Lower lobe of right lung (tissue), 2 donors: ENCODE measurements around the gene CFAP410. TPM values are rescaled to one million over a fixed set of nuclear protein-coding genes. Genes with fewer than 3 reads are reported as not detected.

ENCODE experiments used
- ATAC-seq, 2 donors: fragments of 200-7000 bp; cut with Tn5 transposase; one replicate each; pipeline ENCODE4 v1.9.1; 2020 to 2022; ENCODE audit warnings: mild to moderate bottlenecking in 2 of 2, moderate library complexity in 2 of 2
- DNase-seq: peaks from one replicate; pipeline ENCODE4 v3.0.0-alpha.2; 2020
- H3K27ac ChIP-seq: fragments of 200-600 bp; one replicate; pipeline ENCODE4 v1.8.0; 2022
- H3K27me3 ChIP-seq: fragments of 200-600 bp; one replicate; pipeline ENCODE4 v1.8.0; 2022; ENCODE audit warnings: low read depth
- H3K36me3 ChIP-seq: fragments of 200-600 bp; one replicate; pipeline ENCODE4 v1.8.0; 2022; ENCODE audit warnings: mild to moderate bottlenecking
- H3K4me1 ChIP-seq: fragments of 200-600 bp; one replicate; pipeline ENCODE4 v1.8.0; 2022
- H3K4me3 ChIP-seq: fragments of 200-600 bp; one replicate; pipeline ENCODE4 v1.8.0; 2022; ENCODE audit warnings: mild to moderate bottlenecking
- H3K9me3 ChIP-seq: fragments of 200-600 bp; one replicate; pipeline ENCODE4 v1.8.0; 2022
- CTCF ChIP-seq: fragments of 200-600 bp; IDR thresholded peaks from one replicate; pipeline ENCODE4 v1.8.0; 2022; ENCODE audit warnings: antibody characterized with exemption, mild to moderate bottlenecking
- intact Hi-C: fragments of 100-400 bp; cut with DNase I; formaldehyde crosslinking; loops from one replicate; pipeline ENCODE4 v1.11.0; 2022
- total RNA-seq: library from RNA; stranded (reverse); fragmentation: NEBNext Ultra II Directional; extraction: Animal tissue kit (Norgen Biotek cat#: 25700); gene quantifications from one replicate; pipeline ENCODE4 v1.2.1, GENCODE V29; 2021
- donor health status: DM: no; HTN: yes; CAD: no; lungs with severe emphysema.

The CFAP410 gene
- total RNA-seq, 1 donor from 2014 or later: 20.3 TPM

GRCh38 chr21:44324854-44325107 is 14.4 kb downstream of the CFAP410 start:
- Histone ChIP-seq H3K9me3 (no peaks in the 10 kb centered on the region), H3K27ac (no peak overlapping the region), H3K27me3 (no peaks in the 10 kb centered on the region), H3K4me1 (no peaks in the 10 kb centered on the region), H3K4me3 (no peak overlapping the region), H3K36me3 (peaks cover 78% of the 10 kb centered on the region)
- DNase-seq: no peak
- no peak for TF ChIP-seq CTCF
- intact Hi-C loops: no loop called here
- ATAC-seq: no peak

- ATAC-seq (no peak), DNase-seq (no peak)
- Histone ChIP-seq H3K27me3 (no peaks in the 10 kb centered on the region), H3K9me3 (no peaks in the 10 kb centered on the region), H3K27ac (no peak overlapping the region), H3K4me1 (no peaks in the 10 kb centered on the region), H3K36me3 (peaks cover 83% of the 10 kb centered on the region), H3K4me3 (no peak overlapping the region)
- intact Hi-C loops: no loop called here
- TF ChIP-seq CTCF: no peak
Measured at GRCh38 chr21:44324106-44324853, 14.9 kb downstream of the CFAP410 start.

DNA sequence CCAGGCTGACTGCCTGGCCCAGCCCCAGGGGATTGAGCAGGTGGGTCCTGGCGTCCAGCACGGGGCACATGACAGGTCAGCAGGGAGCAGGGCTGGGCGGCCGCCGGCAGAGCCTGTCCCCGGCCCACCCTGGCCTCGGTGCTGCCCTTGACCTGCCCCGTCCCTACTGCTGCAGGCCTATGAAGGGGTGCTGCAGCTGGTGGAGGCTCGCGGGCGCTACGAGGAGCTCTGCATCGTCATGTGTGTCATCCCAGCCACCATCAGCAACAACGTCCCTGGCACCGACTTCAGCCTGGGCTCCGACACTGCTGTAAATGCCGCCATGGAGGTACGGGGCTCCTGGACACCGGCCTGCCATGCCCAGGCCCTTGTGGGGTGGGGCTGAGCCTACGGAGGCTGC is 15.6 kb downstream of the CFAP410 start:
- Histone ChIP-seq H3K9me3 (no peaks in the 10 kb centered on the region), H3K27ac (no peak overlapping the region), H3K4me3 (no peak overlapping the region), H3K36me3 (peaks cover 90% of the 10 kb centered on the region), H3K4me1 (no peaks in the 10 kb centered on the region), H3K27me3 (no peaks in the 10 kb centered on the region)
- intact Hi-C loops: no loop called here
- ATAC-seq (no peak), DNase-seq (no peak)
- no peak for TF ChIP-seq CTCF

- Histone ChIP-seq H3K27ac (no peak overlapping the region), H3K27me3 (no peaks in the 10 kb centered on the region), H3K36me3 (peaks cover 95% of the 10 kb centered on the region), H3K4me3 (no peak overlapping the region), H3K4me1 (no peaks in the 10 kb centered on the region), H3K9me3 (no peaks in the 10 kb centered on the region)
- intact Hi-C loops: no loop called here
- no peak for DNase-seq
- no peak for TF ChIP-seq CTCF
- no peak for ATAC-seq
Measured at GRCh38 chr21:44322621-44323325, 16.4 kb downstream of the CFAP410 start.

GRCh38 chr21:44321846-44322450 is 17.2 kb downstream of the CFAP410 start:
- no peak for TF ChIP-seq CTCF
- Histone ChIP-seq H3K27ac (no peak overlapping the region), H3K4me1 (no peaks in the 10 kb centered on the region), H3K9me3 (no peaks in the 10 kb centered on the region), H3K36me3 (peaks cover 95% of the 10 kb centered on the region), H3K27me3 (no peaks in the 10 kb centered on the region), H3K4me3 (no peak overlapping the region)
- intact Hi-C loops: no loop called here
- ATAC-seq (no peak), DNase-seq (no peak)
